Neural cell (in vitro differentiated cells): ENCODE results near the gene ZNF311. TPM values are rescaled to one million over a fixed set of nuclear protein-coding genes. Genes with fewer than 3 reads are reported as not detected.
A peak's percentile ranks its signal among the peaks of the same experiment; 100 is the strongest.

ENCODE experiments used
- H2AFZ ChIP-seq: fragments of 200-600, 300-800 bp; sonication (generic), shearing (Covaris generic); 2 replicates; pipeline ENCODE4 v1.6.0; 2014; ENCODE audit warnings: low read depth, mild to moderate bottlenecking, antibody characterized with exemption, low read length, moderate library complexity
- H3F3A ChIP-seq: fragments of 200-600 bp; shearing (Covaris generic); 2 replicates; pipeline ENCODE4 v1.6.1; 2016; ENCODE audit warnings: mild to moderate bottlenecking, moderate library complexity, mixed read lengths, antibody characterized with exemption, low read length; ENCODE audit not compliant: insufficient read depth, poor library complexity, severe bottlenecking
- H3K27ac ChIP-seq: fragments of 200-600, 300-800 bp; sonication (generic), shearing (Covaris generic); 2 replicates; pipeline ENCODE4 v1.5.1; 2014; ENCODE audit warnings: mild to moderate bottlenecking, low read length, moderate library complexity
- H3K27me3 ChIP-seq: fragments of 300-800, 200-600 bp; sonication (generic), shearing (Covaris generic); 2 replicates; pipeline ENCODE4 v1.6.0; 2014; ENCODE audit warnings: mild to moderate bottlenecking, low read depth, low read length, moderate library complexity; ENCODE audit not compliant: insufficient read depth
- H3K36me3 ChIP-seq: fragments of 300-800, 200-600 bp; sonication (generic), shearing (Covaris generic); 2 replicates; pipeline ENCODE4 v1.5.1; 2014; ENCODE audit warnings: mild to moderate bottlenecking, antibody characterized with exemption, low read length, moderate library complexity; ENCODE audit not compliant: insufficient read depth
- H3K4me2 ChIP-seq: fragments of 300-800, 200-600 bp; sonication (generic), shearing (Covaris generic); 2 replicates; pipeline ENCODE4 v1.6.0; 2014; ENCODE audit warnings: mild to moderate bottlenecking, low read length
- H3K4me3 ChIP-seq: fragments of 300-800, 200-600 bp; sonication (generic), shearing (Covaris generic); 2 replicates; pipeline ENCODE4 v1.5.1; 2014; ENCODE audit warnings: mild to moderate bottlenecking, low read length, moderate library complexity
- H3K79me2 ChIP-seq: fragments of 200-600 bp; shearing (Covaris generic); replicated peaks from 2 replicates; pipeline ENCODE4 v1.6.0; 2014; ENCODE audit warnings: mild to moderate bottlenecking, low read length, moderate library complexity; ENCODE audit not compliant: insufficient read depth
- H3K9ac ChIP-seq: fragments of 300-800, 200-600 bp; sonication (generic), shearing (Covaris generic); 2 replicates; pipeline ENCODE4 v1.6.1; 2016; ENCODE audit warnings: mild to moderate bottlenecking, low read length, mixed read lengths
- H3K9me2 ChIP-seq: fragments of 200-600 bp; shearing (Covaris generic); 2 replicates; pipeline ENCODE4 v1.6.1; 2016; ENCODE audit warnings: mild to moderate bottlenecking, low read length, mixed read lengths; ENCODE audit not compliant: insufficient read depth
- H3K9me3 ChIP-seq: fragments of 200-600, 300-800 bp; sonication (generic), shearing (Covaris generic); 2 replicates; pipeline ENCODE4 v1.6.1; 2016; ENCODE audit warnings: mild to moderate bottlenecking, mixed run types, low read length, moderate library complexity, mixed read lengths
- H4K20me1 ChIP-seq: fragments of 200-600 bp; shearing (Covaris generic); 2 replicates; pipeline ENCODE4 v1.6.1; 2016; ENCODE audit warnings: mild to moderate bottlenecking, mixed run types; ENCODE audit not compliant: insufficient read depth
- EP300 ChIP-seq: fragments of 450-650 bp; conservative IDR thresholded peaks from 2 replicates; pipeline ENCODE4 v1.6.1; 2014; ENCODE audit warnings: antibody characterized with exemption, mild to moderate bottlenecking, moderate library complexity; ENCODE audit not compliant: poor library complexity, severe bottlenecking
- EZH2 ChIP-seq: fragments of 200-600, 300-800 bp; shearing (Covaris generic), sonication (generic); IDR thresholded peaks from 2 replicates; pipeline ENCODE4 v1.6.1; 2014; ENCODE audit warnings: antibody characterized with exemption, low read length, borderline replicate concordance, mild to moderate bottlenecking; ENCODE audit not compliant: insufficient read depth, poor library complexity, severe bottlenecking
- MXI1 ChIP-seq: fragments of 450-650 bp; conservative IDR thresholded peaks from 2 replicates; pipeline ENCODE4 v1.6.1; 2014; ENCODE audit warnings: antibody characterized with exemption, mild to moderate bottlenecking; ENCODE audit not compliant: poor library complexity, severe bottlenecking
- POLR2AphosphoS5 ChIP-seq: IDR thresholded peaks from 2 replicates; pipeline ENCODE4 v1.6.1; 2012
- RAD21 ChIP-seq: fragments of 450-650 bp; conservative IDR thresholded peaks from 2 replicates; pipeline ENCODE4 v1.6.1; 2014; ENCODE audit warnings: antibody characterized with exemption, mild to moderate bottlenecking, moderate library complexity
- SMC3 ChIP-seq: fragments of 450-650 bp; conservative IDR thresholded peaks from 2 replicates; pipeline ENCODE4 v1.6.1; 2014; ENCODE audit warnings: antibody characterized with exemption, mild to moderate bottlenecking, moderate library complexity; ENCODE audit not compliant: poor library complexity
- TAF1 ChIP-seq: IDR thresholded peaks from 2 replicates; pipeline ENCODE4 v1.6.1; 2012; ENCODE audit warnings: low read depth
- polyA minus RNA-seq: library from RNA; depleted of rRNA, polyadenylated mRNA; stranded (reverse); fragments of >200 nt; gene quantifications from 2 replicates; pipeline ENCODE4 v1.2.3, GENCODE V29; 2014
- polyA plus RNA-seq: library from polyadenylated mRNA; depleted of rRNA; stranded (reverse); fragments of >200 nt; gene quantifications from 2 replicates; pipeline ENCODE4 v1.2.3, GENCODE V29; 2014
- TF ChIP-seq, protein P1 (sequence below): IDR thresholded peaks from 2 replicates; pipeline ENCODE4 v1.6.1; 2012; ENCODE audit warnings: borderline replicate concordance
- TF ChIP-seq, protein P2 (sequence below): fragments of 450-650 bp; IDR thresholded peaks from 2 replicates; pipeline ENCODE4 v1.5.1; 2014; ENCODE audit warnings: antibody characterized with exemption, mild to moderate bottlenecking, moderate library complexity; ENCODE audit not compliant: poor library complexity, severe bottlenecking

Gene ZNF311
- polyA plus RNA-seq = 4.6 and 4.7 TPM in 2 replicates
- polyA minus RNA-seq = 2.7 and 3.0 TPM in 2 replicates

DNA sequence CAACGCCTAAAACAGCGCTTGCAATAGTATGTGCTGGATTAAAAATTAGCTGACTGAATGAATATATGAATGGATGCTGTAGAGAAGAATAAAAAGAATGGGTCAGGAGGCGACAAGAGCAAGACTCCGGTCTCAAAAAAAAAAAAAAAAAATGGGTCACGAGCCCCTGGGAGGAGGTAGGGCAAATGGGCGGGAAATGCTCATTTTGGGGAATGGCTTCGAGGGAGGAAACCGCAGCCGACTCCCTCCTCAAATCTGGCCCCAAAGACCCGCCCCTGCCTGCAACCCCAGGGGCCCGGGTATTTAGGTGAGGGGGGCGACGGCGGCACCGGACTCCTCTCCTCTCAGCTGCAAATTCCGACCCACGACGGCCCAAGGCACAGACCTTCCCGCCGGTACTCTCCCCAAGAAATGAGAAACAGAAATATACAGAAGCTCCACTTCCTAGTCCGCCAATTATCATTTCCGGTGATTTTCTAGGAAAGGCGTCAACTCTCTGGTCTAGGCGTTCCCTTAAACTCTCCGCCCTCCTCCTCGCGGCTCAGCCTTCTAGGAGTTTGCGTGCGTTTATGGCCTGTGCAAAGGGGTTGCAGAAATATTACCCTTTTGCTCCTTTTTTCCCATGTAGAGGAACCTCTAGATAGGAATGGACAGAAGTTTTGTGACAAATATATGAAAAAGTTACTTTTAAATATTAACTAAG lies at the start of gene ZNF311:
Gene ZNF311, minus strand, starts transcription at position 133 of the 703 bp plus-strand sequence. CDS start 1,361 bp downstream, outside the sequence.
- Histone ChIP-seq H3K4me3 (peak within 1 kb of the TSS; percentile 60), H3F3A (no peaks in the 10 kb centered on the region), H3K4me2 (no peak within 1 kb of the TSS), H3K9me2 (no peaks in the 10 kb centered on the region), H3K9ac (no peak within 1 kb of the TSS), H3K27ac (no peak within 1 kb of the TSS), H4K20me1 (no peaks in the 10 kb centered on the region), H3K9me3 (no peaks in the 10 kb centered on the region), H2AFZ (no peak within 1 kb of the TSS), H3K36me3 (no peaks in the 10 kb centered on the region), H3K27me3 (no peaks in the 10 kb centered on the region), H3K79me2 (no peaks in the 10 kb centered on the region)
- TF ChIP-seq, protein P1, sequence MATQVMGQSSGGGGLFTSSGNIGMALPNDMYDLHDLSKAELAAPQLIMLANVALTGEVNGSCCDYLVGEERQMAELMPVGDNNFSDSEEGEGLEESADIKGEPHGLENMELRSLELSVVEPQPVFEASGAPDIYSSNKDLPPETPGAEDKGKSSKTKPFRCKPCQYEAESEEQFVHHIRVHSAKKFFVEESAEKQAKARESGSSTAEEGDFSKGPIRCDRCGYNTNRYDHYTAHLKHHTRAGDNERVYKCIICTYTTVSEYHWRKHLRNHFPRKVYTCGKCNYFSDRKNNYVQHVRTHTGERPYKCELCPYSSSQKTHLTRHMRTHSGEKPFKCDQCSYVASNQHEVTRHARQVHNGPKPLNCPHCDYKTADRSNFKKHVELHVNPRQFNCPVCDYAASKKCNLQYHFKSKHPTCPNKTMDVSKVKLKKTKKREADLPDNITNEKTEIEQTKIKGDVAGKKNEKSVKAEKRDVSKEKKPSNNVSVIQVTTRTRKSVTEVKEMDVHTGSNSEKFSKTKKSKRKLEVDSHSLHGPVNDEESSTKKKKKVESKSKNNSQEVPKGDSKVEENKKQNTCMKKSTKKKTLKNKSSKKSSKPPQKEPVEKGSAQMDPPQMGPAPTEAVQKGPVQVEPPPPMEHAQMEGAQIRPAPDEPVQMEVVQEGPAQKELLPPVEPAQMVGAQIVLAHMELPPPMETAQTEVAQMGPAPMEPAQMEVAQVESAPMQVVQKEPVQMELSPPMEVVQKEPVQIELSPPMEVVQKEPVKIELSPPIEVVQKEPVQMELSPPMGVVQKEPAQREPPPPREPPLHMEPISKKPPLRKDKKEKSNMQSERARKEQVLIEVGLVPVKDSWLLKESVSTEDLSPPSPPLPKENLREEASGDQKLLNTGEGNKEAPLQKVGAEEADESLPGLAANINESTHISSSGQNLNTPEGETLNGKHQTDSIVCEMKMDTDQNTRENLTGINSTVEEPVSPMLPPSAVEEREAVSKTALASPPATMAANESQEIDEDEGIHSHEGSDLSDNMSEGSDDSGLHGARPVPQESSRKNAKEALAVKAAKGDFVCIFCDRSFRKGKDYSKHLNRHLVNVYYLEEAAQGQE = no peak
- no peak for TF ChIP-seq SMC3
- TF ChIP-seq, protein P2, sequence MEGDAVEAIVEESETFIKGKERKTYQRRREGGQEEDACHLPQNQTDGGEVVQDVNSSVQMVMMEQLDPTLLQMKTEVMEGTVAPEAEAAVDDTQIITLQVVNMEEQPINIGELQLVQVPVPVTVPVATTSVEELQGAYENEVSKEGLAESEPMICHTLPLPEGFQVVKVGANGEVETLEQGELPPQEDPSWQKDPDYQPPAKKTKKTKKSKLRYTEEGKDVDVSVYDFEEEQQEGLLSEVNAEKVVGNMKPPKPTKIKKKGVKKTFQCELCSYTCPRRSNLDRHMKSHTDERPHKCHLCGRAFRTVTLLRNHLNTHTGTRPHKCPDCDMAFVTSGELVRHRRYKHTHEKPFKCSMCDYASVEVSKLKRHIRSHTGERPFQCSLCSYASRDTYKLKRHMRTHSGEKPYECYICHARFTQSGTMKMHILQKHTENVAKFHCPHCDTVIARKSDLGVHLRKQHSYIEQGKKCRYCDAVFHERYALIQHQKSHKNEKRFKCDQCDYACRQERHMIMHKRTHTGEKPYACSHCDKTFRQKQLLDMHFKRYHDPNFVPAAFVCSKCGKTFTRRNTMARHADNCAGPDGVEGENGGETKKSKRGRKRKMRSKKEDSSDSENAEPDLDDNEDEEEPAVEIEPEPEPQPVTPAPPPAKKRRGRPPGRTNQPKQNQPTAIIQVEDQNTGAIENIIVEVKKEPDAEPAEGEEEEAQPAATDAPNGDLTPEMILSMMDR = no peak
- TF ChIP-seq TAF1 = no peak
- TF ChIP-seq EZH2 = no peak
- no peak for TF ChIP-seq MXI1
- no peak for TF ChIP-seq RAD21
- no peak for TF ChIP-seq EP300
- TF ChIP-seq POLR2AphosphoS5 = no peak

DNA sequence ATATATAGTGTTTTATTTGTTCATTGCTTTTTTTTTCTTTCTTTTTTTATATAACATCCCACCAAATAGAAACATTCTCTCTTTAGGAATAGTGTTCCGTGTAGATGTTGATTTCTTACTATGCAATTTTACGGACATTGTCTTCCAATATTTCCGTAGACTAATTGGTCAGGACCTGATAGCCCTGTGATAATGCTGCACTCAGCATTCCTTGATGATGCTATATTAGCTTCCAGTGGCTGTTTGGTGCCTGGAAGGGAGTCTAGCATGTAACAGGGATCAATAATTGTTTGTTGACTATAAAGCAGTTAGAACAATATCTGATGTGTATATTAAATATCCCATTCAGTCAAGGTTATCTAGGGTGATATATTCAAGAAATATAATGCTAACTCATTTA lies 46.6 kb upstream of the ZNF311 start:
- H2AFZ ChIP-seq = no peak overlapping the region
- no peaks in the 10 kb centered on the region for H3K27me3 ChIP-seq
- no peak overlapping the region for H3K4me3 ChIP-seq
- no peak for TF ChIP-seq TAF1
- no peak for TF ChIP-seq POLR2AphosphoS5
- TF ChIP-seq, protein P2 = no peak
- TF ChIP-seq, protein P1 = no peak
- no peak for TF ChIP-seq EP300
- TF ChIP-seq MXI1 = no peak
- TF ChIP-seq EZH2 = no peak
- no peak for TF ChIP-seq SMC3
- TF ChIP-seq RAD21 = no peak
- H4K20me1 ChIP-seq = no peaks in the 10 kb centered on the region
- H3K9me3 ChIP-seq = no peaks in the 10 kb centered on the region
- H3K79me2 ChIP-seq = no peaks in the 10 kb centered on the region
- no peak overlapping the region for H3K27ac ChIP-seq
- H3K36me3 ChIP-seq = no peaks in the 10 kb centered on the region
- no peak overlapping the region for H3K9ac ChIP-seq
- no peaks in the 10 kb centered on the region for H3F3A ChIP-seq
- H3K4me2 ChIP-seq = no peak overlapping the region
- no peaks in the 10 kb centered on the region for H3K9me2 ChIP-seq
